GM19395 (cell line): ENCODE measurements around the gene EFR3B.

Experiments used
- ATAC-seq: cut with Tn5 transposase; IDR thresholded peaks from one replicate; pipeline ENCODE4 v1.9.1; 2021; ENCODE audit warnings: mild to moderate bottlenecking, moderate library complexity; ENCODE audit not compliant: unreplicated experiment

The EFR3B gene

DNA sequence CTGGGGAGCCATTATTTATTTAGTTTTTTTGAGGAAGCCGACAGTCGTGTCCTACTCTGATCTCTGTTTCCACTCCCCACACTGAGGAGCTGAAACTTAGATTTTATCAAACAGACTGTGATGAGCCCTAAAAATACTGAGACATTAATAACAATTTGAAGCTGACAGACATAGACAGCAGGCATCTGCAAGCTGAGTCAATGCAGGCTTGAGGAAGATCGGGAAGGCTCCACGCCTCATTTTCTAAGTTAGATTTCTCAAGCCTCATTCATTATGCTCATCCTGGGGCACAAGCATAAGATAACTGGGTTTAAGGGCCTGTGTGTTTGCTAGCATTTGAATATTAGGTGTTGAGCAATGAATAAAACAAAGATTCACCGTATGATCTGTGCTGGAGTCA lies 26.3 kb downstream of the EFR3B start:
- no peak for ATAC-seq

DNA sequence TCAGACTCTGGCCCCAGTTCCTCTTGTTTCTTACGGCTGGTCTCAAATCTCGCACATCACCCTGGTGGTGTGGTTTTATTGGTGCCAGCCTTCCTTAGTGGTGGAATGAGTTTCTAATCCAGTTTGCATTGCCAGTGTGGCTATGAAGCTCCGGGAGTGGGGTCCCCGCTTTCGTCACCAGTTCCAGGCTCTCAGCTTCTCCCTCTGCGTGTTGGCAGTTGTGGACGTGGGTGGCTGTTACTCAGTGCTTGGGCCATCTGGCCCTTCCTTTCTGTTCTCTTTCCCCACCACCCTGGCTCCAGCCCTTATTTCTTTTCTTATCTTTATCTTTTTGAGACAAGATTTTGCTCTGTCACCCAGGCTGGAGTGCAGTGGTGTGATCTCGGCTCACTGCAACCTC lies 30.1 kb downstream of the EFR3B start:
- ATAC-seq = no peak

DNA sequence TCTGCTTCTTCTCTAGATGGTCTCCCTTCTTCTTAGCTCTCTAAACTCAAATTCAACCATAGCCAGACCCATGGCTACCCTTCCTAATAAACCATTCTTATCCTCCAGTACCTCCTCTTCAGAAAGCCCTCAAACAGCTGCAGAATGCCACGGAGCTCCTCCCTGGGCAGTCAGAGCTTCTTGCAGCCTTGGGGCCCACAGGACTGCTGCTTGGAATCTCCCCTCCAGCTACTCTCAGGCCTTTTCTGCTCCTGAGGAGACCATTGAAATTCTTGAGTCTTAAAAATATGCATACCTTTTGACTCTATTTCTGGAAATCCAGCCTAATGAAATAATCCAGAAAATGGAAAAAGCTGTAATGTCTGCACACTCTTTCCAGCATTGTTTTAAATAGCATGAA lies 30.7 kb downstream of the EFR3B start:
- ATAC-seq = no peak

DNA sequence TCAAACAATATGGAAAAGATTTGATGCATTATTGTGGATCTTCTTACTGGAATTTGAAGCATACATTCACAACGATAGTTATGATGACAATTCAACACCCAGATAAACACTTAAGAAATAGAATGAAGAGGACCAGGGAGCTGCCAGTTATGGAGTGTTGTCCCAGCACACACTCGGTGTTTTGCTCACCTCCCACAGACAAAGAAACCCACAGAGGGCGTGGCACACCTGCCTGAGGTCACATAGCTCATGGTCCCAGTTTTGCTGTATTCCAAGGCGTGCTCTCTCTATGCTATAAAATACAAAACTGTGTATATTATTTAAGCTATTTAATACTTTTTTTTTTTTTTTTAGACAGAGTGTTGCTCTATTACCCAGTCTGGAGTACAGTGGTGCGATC lies 31.1 kb downstream of the EFR3B start:
- no peak for ATAC-seq

DNA sequence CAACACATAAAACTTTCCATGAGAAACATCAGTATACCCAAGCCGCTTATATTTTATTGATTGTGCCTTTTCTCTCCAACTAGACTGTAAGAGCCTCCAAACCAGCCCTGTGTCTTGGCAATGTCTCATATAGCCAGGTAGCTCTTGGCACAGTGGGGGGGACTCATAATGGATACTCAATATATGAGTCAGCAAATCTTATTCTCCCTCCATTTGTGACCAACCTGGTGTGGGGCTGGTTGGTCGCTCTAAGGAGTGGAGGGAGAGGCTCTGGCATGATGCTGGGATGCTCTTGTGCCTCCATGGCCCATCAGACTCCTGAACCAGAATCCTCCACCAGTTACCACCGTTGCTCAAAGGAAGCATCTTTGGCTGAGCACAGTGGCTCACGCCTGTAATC lies 32.0 kb downstream of the EFR3B start:
- ATAC-seq = no peak

DNA sequence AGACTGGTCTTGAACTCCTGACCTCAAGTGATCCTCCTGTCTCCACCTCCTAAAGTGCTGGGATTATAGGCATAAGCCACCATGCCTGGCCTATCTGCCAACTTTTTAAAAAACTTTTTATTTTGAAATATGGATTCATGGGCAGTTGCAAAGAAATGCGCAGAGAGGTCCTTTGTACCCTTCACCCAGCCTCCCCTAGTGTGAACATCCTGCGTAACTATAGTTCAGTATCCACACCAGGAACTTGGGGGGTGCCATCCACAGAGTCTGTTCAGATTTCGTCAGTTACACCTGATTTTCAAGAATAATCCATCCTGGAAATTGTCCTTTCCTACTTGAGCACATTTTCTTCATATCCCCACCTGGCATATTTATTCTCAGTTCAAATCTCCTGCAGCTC lies 33.0 kb downstream of the EFR3B start:
- ATAC-seq = no peak

DNA sequence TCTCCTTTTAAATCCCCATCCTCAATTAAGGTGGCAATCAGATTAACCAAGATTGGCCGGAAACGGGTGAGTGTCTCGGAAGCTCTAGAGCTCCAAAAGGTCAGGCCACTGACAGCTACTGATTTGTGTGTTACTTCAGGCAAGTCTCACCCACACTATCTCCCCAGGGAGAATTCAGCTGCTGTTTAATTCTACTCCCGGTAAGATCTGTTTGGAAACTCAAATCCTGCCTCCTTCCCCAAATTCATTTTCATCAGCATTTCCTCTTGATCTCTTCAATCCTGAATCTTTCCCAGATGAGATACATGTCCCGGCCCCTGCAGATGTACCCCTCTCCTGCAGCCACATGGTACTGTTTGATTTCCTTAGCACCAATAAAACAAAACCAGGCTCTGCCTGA lies 34.9 kb downstream of the EFR3B start:
- no peak for ATAC-seq

DNA sequence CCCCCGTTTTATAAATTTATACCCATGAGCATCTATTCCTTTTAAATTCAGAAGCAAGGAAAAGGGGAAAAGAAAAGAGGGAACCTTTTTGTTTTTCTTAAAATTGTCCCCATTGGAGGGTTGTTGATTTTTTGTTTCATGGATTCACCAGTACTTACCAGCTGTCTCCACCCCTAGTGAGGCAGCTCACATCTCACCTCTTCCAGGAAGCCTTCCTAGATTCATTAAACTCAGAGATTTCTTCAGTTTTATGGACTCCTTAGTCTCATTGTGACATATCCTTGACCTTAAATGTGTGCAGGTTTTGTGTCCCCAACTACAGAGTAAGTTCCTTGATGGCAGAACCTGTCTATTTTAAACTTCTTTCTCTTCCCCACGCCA lies 35.9 kb downstream of the EFR3B start:
- no peak for ATAC-seq

DNA sequence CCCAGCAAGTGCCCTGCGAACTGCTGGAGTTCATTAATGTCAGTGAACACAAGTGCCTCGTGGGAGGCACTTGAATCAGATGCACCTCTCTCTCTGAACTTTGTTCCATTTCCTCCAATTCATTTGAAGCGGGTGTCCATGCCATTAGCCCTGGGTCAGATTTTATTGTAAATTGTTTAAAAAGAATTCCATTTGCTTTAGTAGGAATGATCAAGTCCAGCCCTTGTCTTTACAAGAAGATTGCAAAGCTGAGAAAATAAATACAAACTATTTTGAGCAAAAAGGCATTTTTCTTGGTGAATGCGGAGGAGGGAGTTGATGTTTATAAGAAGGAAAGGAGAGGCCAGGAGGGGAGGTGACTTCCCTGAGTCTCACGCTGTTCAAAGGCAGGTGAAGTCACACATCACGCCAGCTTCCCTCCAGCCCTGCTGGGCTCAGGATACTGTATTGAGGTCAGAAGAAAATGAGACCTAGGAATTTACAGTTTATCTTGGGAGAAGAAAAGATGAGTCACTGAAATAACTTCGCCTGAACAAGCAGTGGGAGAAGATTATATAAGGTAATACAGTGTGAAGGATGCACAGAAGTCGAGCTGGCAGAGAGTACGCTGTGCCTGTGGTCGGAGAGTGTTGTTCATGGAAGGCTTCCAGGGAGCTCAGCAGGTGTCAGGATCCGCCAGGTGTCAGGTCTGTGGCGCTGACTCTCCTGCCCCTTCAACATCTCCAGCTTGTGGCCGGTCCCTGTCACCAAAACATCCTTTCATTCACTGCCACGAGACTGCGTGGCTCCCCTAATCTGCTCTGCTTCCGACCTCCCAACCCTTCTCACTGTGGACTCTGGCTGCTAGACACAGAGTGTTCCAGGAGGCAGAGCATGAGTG lies 36.5 kb downstream of the EFR3B start:
- no peak for ATAC-seq

DNA sequence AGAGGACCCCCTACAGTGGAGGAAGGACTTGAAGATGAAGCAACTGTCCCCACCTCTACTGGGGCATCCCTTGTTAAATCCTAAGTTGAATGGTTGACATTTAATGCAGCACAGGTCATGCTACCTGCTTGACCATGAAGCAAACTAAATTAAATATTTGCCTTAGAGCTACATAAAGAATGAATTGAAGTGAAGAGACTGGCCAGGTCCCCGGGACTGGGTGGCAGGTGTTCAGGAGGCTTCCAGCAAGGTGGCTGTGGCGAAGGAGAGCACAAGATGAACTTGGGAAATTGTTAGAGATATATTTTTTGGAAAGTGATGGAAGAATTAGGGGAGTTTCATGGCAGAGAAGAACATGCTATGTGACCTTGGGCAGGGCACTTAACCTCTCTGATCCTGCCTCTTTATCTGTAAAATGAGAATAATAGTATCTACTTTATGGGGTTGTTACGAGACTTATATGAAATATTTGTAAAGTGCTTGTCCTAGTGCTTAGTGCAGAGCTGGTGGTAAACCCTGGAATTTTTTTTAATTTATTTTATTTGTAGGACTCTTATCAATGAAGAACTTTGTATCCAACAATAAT lies 37.3 kb downstream of the EFR3B start:
- no peak for ATAC-seq

DNA sequence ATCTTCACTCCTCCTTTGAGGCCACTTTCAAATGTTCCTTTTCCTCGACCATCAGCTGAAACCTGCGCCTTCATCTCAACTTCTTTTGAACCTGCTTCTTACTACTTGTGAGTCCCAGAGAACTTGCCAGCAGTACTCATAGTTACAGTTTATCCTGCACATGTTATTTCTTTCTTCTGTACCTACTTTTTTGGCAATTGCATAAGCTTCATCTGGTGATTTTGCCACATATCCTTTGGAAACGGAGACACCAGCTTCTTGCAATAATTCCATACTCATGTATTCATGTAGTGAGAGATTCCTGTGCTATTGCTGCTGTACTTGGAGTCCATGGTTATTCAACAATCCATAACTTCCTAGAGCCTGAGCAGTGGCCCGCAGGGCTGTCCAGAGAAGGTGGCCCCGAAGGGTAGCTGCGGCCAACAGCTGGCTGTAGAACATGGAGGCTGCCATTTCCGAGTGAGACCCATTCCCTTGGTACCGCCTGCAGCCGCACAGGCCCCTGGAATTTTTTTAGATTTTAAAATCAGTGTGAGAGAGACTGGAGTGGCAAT lies 39.4 kb downstream of the EFR3B start:
- no peak for ATAC-seq

DNA sequence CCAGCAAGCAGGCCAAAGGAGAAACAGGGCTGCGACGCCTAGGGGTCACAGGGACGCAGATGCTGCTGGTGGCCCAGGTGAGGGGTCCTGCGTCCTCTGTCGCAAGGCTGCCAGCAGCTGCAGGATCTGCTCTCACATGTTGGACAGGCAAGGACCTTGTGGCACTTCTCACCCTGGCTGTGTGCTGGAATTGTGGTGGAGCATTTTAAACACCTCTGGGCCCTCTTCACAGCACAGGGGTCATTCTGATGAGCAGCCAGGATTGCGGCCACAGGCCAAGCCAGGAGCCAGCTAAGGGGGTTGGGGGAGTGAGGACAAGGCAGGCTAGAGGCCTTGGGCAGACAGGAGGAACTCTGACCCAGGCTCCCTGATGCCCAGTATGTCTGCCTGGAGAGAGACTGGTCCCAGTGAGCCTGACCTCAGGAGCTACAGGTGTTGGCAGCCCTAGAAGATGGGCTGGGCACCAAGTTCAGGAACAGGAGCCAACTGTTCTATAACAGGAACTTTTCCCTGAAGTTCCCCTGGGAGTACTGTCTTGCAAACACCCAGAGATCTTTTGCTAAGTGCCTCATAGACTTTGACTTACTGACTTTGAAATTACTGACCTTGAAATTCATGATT lies 40.2 kb downstream of the EFR3B start:
- no peak for ATAC-seq

DNA sequence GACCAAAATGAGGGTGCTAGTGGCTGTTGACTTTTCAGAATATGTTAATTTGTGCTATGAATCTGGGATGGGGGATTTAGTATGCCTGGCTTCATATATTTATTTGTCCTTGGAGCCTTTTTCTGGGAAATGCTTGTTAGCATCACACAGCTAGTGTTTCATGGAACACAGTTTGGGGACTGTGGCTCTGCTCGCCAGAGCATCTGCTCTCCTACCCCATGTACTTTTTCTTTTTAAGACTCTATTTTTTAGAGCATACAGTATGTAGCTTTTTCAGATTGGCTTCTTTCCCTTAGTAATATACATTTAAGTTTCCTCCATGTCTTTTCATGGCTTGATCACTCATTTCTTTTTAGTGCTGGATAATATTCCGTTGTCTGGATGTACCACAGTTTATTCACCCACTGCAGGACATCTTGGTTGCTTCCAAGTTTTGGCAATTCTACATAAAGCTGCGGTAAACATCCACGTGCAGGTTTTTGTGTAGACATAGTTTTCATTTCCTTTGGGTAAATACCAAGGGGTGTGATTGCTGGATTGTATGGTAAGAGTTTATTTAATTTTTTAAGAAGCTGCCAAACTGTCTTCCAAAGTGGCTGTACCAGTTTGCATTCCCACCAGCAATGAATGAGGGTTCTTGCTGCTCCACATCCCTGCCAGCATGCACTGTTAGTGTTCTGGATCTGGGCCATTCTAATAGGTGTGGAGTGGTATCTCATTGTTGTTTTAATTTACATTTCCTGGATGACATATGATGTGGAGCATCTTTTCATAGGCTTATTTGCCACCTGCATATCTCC lies 44.1 kb downstream of the EFR3B start:
- no peak for ATAC-seq

DNA sequence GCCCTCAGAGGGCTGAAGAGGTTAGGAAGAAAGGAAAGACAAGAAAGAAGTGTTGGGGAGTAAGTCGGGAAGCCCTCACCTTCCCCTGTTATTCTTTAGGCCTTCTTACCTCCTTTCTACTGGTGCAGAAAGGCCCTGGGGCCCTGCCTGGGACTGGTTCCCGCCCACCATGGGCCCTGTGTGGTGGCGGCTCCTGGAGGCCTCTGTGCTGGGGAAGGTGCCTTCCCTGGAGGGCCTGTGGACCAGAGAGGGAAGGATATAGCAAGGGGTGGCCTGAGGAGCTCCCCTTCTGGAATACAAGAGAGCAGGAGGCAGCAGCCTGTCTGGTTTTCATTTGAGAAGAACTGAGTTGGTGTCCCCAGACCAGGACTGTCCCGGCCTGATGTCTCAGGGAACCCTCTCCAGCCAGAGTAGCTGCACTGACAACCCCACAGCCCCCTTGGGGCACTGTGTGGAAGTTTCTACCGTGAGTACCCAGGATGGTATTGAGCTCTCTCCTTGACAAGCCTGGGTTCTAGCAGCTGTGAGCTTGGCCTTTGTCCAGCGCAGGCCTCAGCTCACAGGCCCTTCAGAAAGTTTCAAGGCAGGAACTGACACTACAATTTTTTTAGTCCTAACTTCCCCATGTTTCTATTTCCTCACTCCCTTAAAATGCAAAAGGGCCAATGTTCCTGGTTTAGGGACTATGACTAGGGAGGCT lies 47.1 kb downstream of the EFR3B start:
- ATAC-seq = no peak

DNA sequence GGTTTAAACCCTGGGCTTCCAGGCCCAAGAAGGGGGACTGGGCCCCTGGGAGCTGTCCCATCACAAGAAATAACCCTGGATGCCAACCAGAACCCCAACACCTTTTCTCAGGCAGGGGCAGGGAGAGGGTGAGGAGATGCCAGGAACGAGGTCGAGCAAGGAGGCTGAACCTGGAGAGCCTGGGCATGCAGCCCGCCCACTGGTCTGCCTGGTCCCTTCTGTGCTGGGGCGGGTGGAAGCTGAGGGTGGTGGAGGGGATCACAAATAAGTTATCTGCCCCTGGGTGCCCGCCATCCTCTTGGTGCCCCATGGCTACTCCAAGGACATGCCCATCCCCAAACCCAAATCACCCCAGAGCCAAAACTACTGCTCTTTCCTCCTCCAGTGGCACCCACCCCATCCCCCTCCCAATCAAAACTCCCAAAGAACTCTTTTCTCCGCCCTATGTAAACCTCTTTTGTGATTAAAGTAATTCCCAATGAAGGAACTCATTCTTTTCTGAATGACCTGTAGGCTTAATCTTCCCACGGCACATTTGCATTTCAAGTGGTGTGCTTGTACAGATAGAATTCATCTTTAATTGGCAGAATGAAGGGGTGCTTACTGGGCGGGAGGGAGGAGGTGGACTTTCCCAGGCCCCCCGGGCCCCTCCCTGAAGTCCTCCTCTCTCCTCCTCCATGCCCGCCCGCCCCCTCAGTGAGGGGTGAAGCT lies 47.9 kb downstream of the EFR3B start:
- no peak for ATAC-seq

DNA sequence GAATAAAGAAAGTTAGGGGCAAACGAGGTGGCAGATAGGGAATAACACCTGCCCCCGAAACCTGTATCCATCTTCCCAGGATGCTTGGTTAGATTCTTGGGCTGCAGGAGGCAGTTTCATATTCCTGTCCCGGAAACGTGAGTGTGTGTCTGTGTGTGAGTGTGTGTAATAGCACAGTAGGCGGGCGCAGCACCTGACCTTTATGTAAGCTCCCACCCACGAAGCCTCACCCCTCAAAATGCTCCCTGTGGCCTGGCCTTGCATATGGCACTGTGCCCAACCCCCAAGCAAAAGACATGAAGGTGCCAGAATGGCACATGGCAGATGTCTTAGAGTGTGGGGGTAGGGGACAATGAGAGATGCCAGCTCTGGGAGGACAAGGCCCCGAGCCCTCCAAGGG lies 48.9 kb downstream of the EFR3B start:
- no peak for ATAC-seq

DNA sequence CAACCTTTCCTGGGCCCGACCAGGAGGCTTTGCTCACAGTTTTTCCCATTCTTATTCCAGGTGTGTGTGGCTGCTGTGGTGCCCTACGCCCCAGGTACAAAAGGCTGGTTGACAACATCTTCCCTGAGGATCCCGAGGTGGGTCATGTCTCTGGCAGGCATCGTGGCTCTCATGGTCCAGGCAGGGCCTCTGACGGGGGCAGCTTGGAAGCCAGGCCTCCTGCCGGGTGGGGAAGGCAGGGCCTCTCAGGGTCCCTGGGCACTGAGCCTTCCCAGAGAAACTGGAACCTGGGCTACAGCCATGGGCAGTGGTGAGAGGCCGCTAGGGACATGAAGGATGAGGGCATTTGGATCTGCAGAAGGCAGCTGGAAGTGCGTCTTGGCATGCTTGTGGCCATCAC lies 49.4 kb downstream of the EFR3B start:
- no peak for ATAC-seq

DNA sequence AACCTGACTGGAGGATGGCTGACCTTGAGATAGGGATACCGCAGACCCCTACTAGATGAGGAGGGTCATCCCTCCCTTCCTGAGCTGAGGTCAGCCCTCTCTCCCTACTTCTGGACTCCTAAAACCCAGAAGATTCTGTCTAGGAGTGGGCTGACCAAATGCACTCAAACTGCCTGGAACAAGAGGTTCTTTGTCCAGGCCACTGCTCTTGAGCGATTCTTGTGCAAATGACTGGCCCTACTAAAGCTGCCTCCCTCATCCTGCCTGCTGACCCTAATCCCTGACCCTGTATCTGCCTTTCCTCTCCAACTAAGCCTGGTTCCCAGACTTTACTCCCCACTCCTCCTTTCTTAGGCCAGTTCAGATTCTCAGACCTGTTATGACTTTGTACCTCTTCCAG lies 56.2 kb downstream of the EFR3B start:
- no peak for ATAC-seq

DNA sequence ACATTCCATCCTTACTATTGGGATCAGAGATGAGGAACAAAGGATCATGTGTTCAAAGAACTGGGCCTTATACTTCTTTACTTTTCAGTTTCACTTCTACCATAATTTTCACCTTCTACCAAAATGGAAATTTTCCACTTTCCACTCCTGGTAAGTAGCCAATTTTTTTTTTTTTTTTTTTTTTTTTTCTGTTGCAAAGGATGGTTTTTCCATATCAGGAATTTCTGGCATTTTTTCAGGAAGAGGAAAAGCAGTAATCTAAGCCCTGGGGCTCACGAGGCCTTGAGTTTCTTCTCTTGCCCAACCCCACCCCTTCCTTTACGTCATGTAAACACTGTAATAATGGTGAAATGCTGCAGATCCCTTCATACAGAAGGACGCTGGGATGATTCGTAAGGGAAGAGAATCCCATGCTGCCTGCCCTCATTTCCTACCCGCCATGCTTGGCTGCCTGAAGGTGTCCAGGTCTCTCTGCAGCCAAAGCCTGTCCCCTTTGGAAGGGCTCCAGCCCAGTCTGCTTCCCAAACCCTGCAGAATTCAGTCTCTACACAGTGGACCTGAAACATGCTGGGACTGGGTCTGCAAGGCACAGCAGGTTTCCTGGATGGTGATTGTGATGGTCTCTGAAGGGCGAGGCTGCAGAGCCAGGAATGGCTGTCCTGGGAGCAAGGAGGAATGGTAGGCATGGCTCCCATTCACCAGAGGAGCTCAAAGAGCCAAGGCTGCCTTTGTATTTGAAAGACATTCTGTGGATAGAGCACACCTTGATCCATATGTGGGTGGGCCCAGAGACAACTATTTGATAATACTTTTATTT lies 57.0 kb downstream of the EFR3B start:
- no peak for ATAC-seq
